NB4 (cell line): ENCODE results near the gene SPTBN5.

Experiments
- DNase-seq: peaks from one replicate; pipeline ENCODE4 v3.0.0; 2010; ENCODE audit warnings: low read depth
- H3K4me3 ChIP-seq: one replicate; pipeline ENCODE4 v1.5.1; 2011; ENCODE audit warnings: mild to moderate bottlenecking, low read depth, low read length, moderate library complexity
- MYC ChIP-seq: IDR thresholded peaks from 2 replicates; pipeline ENCODE4 v1.6.1; 2011; ENCODE audit warnings: low read depth, low read length
- POLR2A ChIP-seq: IDR thresholded peaks from 2 replicates; pipeline ENCODE4 v1.6.1; 2011; ENCODE audit warnings: mild to moderate bottlenecking; ENCODE audit not compliant: insufficient read length; ENCODE audit errors: extremely low read depth
- TF ChIP-seq, protein P1 (sequence below): IDR thresholded peaks from one replicate; pipeline ENCODE4 v1.5.1; 2012; ENCODE audit warnings: low read depth, low read length
- TF ChIP-seq, protein P2 (sequence below): IDR thresholded peaks from 2 replicates; pipeline ENCODE4 v1.6.1; 2011; ENCODE audit warnings: low read depth, low read length

Gene SPTBN5

GRCh38 chr15:41856716-41857115, 37.1 kb downstream of the SPTBN5 start:
- TF ChIP-seq, protein P1, sequence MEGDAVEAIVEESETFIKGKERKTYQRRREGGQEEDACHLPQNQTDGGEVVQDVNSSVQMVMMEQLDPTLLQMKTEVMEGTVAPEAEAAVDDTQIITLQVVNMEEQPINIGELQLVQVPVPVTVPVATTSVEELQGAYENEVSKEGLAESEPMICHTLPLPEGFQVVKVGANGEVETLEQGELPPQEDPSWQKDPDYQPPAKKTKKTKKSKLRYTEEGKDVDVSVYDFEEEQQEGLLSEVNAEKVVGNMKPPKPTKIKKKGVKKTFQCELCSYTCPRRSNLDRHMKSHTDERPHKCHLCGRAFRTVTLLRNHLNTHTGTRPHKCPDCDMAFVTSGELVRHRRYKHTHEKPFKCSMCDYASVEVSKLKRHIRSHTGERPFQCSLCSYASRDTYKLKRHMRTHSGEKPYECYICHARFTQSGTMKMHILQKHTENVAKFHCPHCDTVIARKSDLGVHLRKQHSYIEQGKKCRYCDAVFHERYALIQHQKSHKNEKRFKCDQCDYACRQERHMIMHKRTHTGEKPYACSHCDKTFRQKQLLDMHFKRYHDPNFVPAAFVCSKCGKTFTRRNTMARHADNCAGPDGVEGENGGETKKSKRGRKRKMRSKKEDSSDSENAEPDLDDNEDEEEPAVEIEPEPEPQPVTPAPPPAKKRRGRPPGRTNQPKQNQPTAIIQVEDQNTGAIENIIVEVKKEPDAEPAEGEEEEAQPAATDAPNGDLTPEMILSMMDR, result no peak
- TF ChIP-seq POLR2A (no peak), MYC (no peak)
- TF ChIP-seq, protein P2, sequence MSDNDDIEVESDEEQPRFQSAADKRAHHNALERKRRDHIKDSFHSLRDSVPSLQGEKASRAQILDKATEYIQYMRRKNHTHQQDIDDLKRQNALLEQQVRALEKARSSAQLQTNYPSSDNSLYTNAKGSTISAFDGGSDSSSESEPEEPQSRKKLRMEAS, result no peak
- DNase-seq, result no peak
- H3K4me3 ChIP-seq, result no peak overlapping the region

- no peak for TF ChIP-seq MYC
- TF ChIP-seq, protein P2, result no peak
- TF ChIP-seq, protein P1, result no peak
- no peak for TF ChIP-seq POLR2A
- H3K4me3 ChIP-seq, result no peak overlapping the region
- no peak for DNase-seq
Measured at GRCh38 chr15:41856262-41856661, 37.6 kb downstream of the SPTBN5 start.

DNA sequence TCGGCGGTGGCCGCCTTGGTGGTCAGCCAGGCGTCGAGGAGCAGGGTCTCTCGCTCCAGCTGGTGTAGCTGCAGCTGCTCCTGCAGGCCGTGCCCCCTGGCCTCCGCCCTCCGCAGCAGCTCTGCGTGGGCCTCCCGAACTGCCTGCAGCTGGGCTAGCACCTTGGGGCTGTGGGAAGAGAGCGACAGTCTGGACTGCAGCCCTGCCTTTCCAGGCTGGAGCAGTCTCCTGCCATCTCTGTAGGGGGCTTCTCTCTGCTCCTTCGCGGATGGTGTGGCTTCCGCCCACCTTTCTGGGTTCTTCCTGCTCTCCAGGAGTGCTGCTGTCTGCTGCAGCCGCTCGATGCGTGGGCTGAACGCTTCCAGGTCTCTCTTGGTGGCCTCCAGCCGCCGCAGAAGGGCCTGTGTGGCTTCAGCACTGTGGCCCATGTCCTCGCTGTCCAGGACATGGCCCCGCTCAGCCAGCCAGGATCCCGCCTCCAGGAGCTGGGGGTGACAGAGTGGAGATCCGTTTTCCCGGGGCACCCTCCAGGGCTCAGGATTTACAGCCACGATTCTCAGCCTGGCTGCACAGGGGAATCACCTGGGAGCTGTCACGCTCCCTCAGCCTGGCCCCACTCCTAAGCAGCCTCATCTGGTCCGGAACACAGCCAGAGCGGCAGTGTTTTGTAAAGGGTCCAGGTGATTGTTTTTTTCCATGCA, 38.4 kb downstream of the SPTBN5 start:
- TF ChIP-seq, protein P2, result no peak
- no peak for TF ChIP-seq POLR2A
- TF ChIP-seq, protein P1, result no peak
- TF ChIP-seq MYC, result no peak

GRCh38 chr15:41854443-41854842, 39.4 kb downstream of the SPTBN5 start:
- TF ChIP-seq, protein P1, result no peak
- TF ChIP-seq, protein P2, result no peak
- TF ChIP-seq MYC, result no peak
- no peak overlapping the region for H3K4me3 ChIP-seq
- no peak for DNase-seq

More for the DNA sequence above, 38.4 kb downstream of the SPTBN5 start:
- DNase-seq, result no peak
- H3K4me3 ChIP-seq, result no peak overlapping the region

DNA sequence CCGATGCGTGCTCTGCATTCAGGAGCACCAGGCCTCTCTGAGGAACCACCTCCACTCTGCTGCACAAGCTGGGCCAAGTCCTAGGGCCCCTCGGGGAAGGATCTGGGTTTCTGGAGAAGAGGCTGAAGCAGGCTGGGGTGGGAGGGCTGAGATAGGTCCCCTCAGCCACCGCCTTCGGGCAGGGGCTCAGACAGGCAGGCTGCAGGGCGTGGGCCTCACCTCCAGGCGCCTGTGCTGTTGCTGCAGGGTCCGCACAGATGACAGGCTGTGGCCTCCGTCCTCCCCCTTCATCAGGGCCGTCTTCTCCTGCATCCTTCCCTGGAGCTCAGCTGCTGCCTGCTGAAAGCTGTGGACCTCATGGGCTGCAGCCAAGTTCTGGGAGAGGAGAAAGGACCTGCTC, 40.0 kb downstream of the SPTBN5 start:
- DNase-seq, result no peak
- no peak for TF ChIP-seq MYC
- TF ChIP-seq, protein P2, result no peak
- TF ChIP-seq, protein P1, result no peak
- TF ChIP-seq POLR2A, result no peak
- H3K4me3 ChIP-seq, result no peak overlapping the region
